Keratinocyte (primary cell): ENCODE results near the gene OAF. TPM values are rescaled to one million over a fixed set of nuclear protein-coding genes. Genes with fewer than 3 reads are reported as not detected.

ENCODE experiments used
- DNase-seq: peaks from one replicate; pipeline ENCODE4 v3.0.0-alpha.2; 2011; ENCODE audit warnings: low read depth, missing footprints, low spot score
- FAIRE-seq: peaks from 2 replicates; lab custom pipeline; 2011; peaks lifted over from hg19 to GRCh38; lab: Jason Lieb, UNC
- H2AFZ ChIP-seq: 2 replicates; pipeline ENCODE4 v1.6.0; 2012; ENCODE audit warnings: low read length, control low read depth, inconsistent platforms; ENCODE audit not compliant: control insufficient read depth
- H3K27ac ChIP-seq: 2 replicates; pipeline ENCODE4 v1.5.1; 2011; ENCODE audit warnings: low read length; ENCODE audit not compliant: control insufficient read depth, insufficient read depth
- H3K27me3 ChIP-seq: 3 replicates; pipeline ENCODE4 v1.6.0; 2011; ENCODE audit warnings: low read length; ENCODE audit not compliant: control insufficient read depth, insufficient read depth; ENCODE audit errors: extremely low read depth
- H3K36me3 ChIP-seq, 2 experiments: 2 replicates in 1 of 2; 3 replicates in 1 of 2; pipeline ENCODE4 v1.5.1; 2011; ENCODE audit warnings: low read length in 2 of 2, mild to moderate bottlenecking in 1 of 2; ENCODE audit not compliant: control insufficient read depth in 2 of 2, insufficient read depth in 2 of 2; ENCODE audit errors: extremely low read depth in 1 of 2
- H3K4me1 ChIP-seq: 3 replicates; pipeline ENCODE4 v1.5.1; 2011; ENCODE audit warnings: low read length; ENCODE audit not compliant: control insufficient read depth, insufficient read depth; ENCODE audit errors: extremely low read depth
- H3K4me2 ChIP-seq: 3 replicates; pipeline ENCODE4 v1.6.0; 2011; ENCODE audit warnings: low read depth, low read length; ENCODE audit not compliant: control insufficient read depth, insufficient read depth; ENCODE audit errors: extremely low read depth
- H3K4me3 ChIP-seq, 3 experiments: fragments of 200-600 bp in 1 of 3; sonication (generic) in 1 of 3; 2 replicates in 2 of 3; 3 replicates in 1 of 3; pipeline ENCODE4 v1.5.1; 2011 to 2016; ENCODE audit warnings: low read length in 3 of 3, mild to moderate bottlenecking in 3 of 3, control low read depth in 2 of 3, inconsistent platforms in 1 of 3, low read depth in 1 of 3, mixed read lengths in 1 of 3, mixed run types in 1 of 3, moderate library complexity in 1 of 3; ENCODE audit not compliant: control insufficient read depth in 2 of 3, insufficient read depth in 2 of 3; ENCODE audit errors: extremely low read depth in 1 of 3
- H3K79me2 ChIP-seq: 2 replicates; pipeline ENCODE4 v1.6.0; 2012; ENCODE audit warnings: low read length; ENCODE audit not compliant: control insufficient read depth, insufficient read depth
- H3K9ac ChIP-seq: 3 replicates; pipeline ENCODE4 v1.6.0; 2011; ENCODE audit warnings: low read length; ENCODE audit not compliant: control insufficient read depth, insufficient read depth; ENCODE audit errors: extremely low read depth
- H3K9me1 ChIP-seq: 3 replicates; pipeline ENCODE4 v1.6.0; 2011; ENCODE audit warnings: low read length; ENCODE audit not compliant: control insufficient read depth, insufficient read depth; ENCODE audit errors: extremely low read depth
- H3K9me3 ChIP-seq: 2 replicates; pipeline ENCODE4 v1.5.1; 2012; ENCODE audit warnings: low read depth, low read length; ENCODE audit not compliant: control insufficient read depth
- H4K20me1 ChIP-seq: 3 replicates; pipeline ENCODE4 v1.6.0; 2011; ENCODE audit warnings: low read length; ENCODE audit not compliant: control insufficient read depth, insufficient read depth; ENCODE audit errors: extremely low read depth
- EZH2 ChIP-seq: IDR thresholded peaks from one replicate; pipeline ENCODE4 v1.6.1; 2012; ENCODE audit warnings: inconsistent platforms, mild to moderate bottlenecking, low read length, moderate library complexity
- dilution Hi-C: fragments of 300-500 bp; cut with MboI; formaldehyde crosslinking; loops from one replicate; pipeline ENCODE4 v1.7.0; 2020; ENCODE audit warnings: low sequenced_read_pairs; ENCODE audit not compliant: extremely low pct_ligation_motif_present
- polyA plus RNA-seq, 5 experiments: library from polyadenylated mRNA; depleted of rRNA in 3 of 5; stranded (reverse) in 3 of 5; stranded (forward) in 1 of 5; unstranded in 1 of 5; fragments of >200 nt; gene quantifications; 1 replicate in 1 of 5; 2 replicates in 3 of 5; 3 replicates in 1 of 5; pipeline versions ENCODE4 v1.2.1 to v1.2.3, GENCODE V29; 2011 to 2012; ENCODE audit warnings: missing spikeins in 2 of 5, low read depth in 1 of 5, low replicate concordance in 1 of 5
- TF ChIP-seq, protein P1 (sequence below), 3 experiments: IDR thresholded peaks in 1 of 3; conservative IDR thresholded peaks in 1 of 3; optimal IDR thresholded peaks in 1 of 3; 2 replicates in 2 of 3; 3 replicates in 1 of 3; pipeline versions ENCODE3 to v1.5.1; 2011; ENCODE audit warnings: low read length in 3 of 3, mild to moderate bottlenecking in 3 of 3, moderate library complexity in 2 of 3, control low read depth in 1 of 3, inconsistent platforms in 1 of 3; ENCODE audit not compliant: insufficient read depth in 2 of 3; ENCODE audit errors: extremely low read depth in 1 of 3

Gene OAF
- polyA plus RNA-seq, 1 donor (not counting 4 experiments of a cell fraction or from before 2014, with no cell fraction given): 11.2 TPM

DNA sequence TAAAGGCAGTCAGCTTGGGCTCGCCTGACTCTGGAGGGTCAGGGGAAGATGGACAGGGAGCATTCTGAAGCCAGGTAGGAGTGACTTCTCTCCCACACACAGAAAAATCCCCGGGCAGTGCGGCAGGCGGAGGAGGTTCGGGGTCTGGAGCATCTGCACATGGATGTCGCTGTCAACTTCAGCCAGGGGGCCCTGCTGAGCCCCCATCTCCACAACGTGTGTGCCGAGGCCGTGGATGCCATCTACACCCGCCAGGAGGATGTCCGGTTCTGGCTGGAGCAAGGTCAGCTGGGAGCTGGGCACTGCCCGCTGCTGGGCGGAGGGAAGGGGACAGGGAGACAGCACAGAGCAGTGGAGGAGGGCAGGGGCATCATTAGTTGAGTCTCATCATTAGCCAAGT lies 15.9 kb downstream of the OAF start:
- no peak overlapping the region for H3K4me2 ChIP-seq
- H3K4me3 ChIP-seq: no peak overlapping the region
- no peak overlapping the region for H3K9ac ChIP-seq
- no peaks in the 10 kb centered on the region for H3K4me1 ChIP-seq
- no peaks in the 10 kb centered on the region for H4K20me1 ChIP-seq
- no peak for DNase-seq
- H3K27ac ChIP-seq: no peak overlapping the region
- no peaks in the 10 kb centered on the region for H3K36me3 ChIP-seq
- H3K79me2 ChIP-seq: no peaks in the 10 kb centered on the region
- FAIRE-seq: no peak
- H3K27me3 ChIP-seq: no peaks in the 10 kb centered on the region
- dilution Hi-C loops: no loop called here
- H3K9me1 ChIP-seq: no peaks in the 10 kb centered on the region
- no peak for TF ChIP-seq EZH2
- TF ChIP-seq, protein P1, sequence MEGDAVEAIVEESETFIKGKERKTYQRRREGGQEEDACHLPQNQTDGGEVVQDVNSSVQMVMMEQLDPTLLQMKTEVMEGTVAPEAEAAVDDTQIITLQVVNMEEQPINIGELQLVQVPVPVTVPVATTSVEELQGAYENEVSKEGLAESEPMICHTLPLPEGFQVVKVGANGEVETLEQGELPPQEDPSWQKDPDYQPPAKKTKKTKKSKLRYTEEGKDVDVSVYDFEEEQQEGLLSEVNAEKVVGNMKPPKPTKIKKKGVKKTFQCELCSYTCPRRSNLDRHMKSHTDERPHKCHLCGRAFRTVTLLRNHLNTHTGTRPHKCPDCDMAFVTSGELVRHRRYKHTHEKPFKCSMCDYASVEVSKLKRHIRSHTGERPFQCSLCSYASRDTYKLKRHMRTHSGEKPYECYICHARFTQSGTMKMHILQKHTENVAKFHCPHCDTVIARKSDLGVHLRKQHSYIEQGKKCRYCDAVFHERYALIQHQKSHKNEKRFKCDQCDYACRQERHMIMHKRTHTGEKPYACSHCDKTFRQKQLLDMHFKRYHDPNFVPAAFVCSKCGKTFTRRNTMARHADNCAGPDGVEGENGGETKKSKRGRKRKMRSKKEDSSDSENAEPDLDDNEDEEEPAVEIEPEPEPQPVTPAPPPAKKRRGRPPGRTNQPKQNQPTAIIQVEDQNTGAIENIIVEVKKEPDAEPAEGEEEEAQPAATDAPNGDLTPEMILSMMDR (optimal IDR thresholded peaks at IDR 0.05 in 1 of 3, IDR thresholded peaks at IDR 0.05 in 1 of 3, conservative IDR thresholded peaks at IDR 0.05 in 1 of 3; ENCODE audit: extremely low read depth in 1 of 3, insufficient read depth in 2 of 3, low read length in 3 of 3): no peak
- H3K9me3 ChIP-seq: no peaks in the 10 kb centered on the region
- H2AFZ ChIP-seq: no peak overlapping the region

DNA sequence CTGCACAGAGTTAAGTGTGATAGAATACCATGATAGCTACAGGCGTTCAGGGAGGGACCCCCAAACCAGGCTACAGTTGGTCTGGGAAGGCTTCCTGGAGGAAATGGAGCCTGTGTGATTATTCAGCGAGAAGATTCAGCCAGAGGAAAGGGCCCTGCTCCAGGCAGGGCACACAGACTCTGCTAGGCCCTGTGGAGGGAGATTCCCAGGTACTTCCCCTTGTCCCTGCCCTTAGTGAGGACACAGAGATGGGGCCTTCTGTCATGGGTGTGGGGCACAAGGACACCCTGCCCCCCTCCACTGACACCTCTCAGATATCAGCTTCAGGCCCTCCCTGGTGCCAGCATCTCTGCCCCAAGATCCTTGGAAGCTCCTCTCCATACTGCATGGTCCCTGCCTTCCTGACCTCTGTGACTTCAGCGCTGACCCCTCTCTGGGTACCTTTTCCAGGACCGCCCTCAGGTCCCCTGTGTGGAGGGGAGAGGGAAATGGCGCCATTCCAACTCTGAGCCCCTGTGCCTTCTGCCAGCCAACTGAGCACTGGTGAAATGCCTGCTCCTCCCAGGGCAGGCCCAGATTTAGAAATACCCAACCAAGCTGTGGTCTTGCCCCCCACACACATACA lies 16.5 kb downstream of the OAF start:
- Histone ChIP-seq H3K79me2 (no peaks in the 10 kb centered on the region), H2AFZ (no peak overlapping the region), H3K36me3 (no peaks in the 10 kb centered on the region), H3K27me3 (no peaks in the 10 kb centered on the region), H3K4me1 (no peaks in the 10 kb centered on the region), H3K9ac (no peak overlapping the region), H3K27ac (no peak overlapping the region), H4K20me1 (no peaks in the 10 kb centered on the region), H3K9me3 (no peaks in the 10 kb centered on the region), H3K9me1 (no peaks in the 10 kb centered on the region), H3K4me3 (no peak overlapping the region), H3K4me2 (no peak overlapping the region)
- DNase-seq (no peak), FAIRE-seq (no peak)
- dilution Hi-C loops: no loop called here
- TF ChIP-seq, protein P1 (optimal IDR thresholded peaks at IDR 0.05 in 1 of 3, IDR thresholded peaks at IDR 0.05 in 1 of 3, conservative IDR thresholded peaks at IDR 0.05 in 1 of 3; ENCODE audit: extremely low read depth in 1 of 3, insufficient read depth in 2 of 3, low read length in 3 of 3): no peak
- no peak for TF ChIP-seq EZH2
